ENCODE results near the gene MAP6.

MAP6 gene

GRCh38 chr11:75574698-75575602 lies 93.9 kb downstream of the MAP6 start:
- H3K27ac ChIP-seq (ENCODE audit: insufficient read depth in 1 of 2, low read depth in 1 of 2, low read length in 2 of 2, poor library complexity in 1 of 2, severe bottlenecking in 2 of 2): no peak overlapping the region
- H3K4me1 ChIP-seq (ENCODE audit: control extremely low read depth in 1 of 4, control insufficient read depth in 4 of 4, insufficient read depth in 4 of 4, low read length in 3 of 4): peaks cover 0 to 10% (median 8%) of the 10 kb centered on the region in 4 experiments
- peaks cover 3 to 35% (median 19%) of the 10 kb centered on the region in 4 experiments for H3K36me3 ChIP-seq (ENCODE audit: control insufficient read depth in 4 of 4, insufficient read depth in 4 of 4, low read length in 3 of 4)
- H3K27me3 ChIP-seq (replicated peaks in 2 of 5; ENCODE audit: control insufficient read depth in 4 of 5, insufficient read depth in 5 of 5, low read length in 4 of 5): no peaks in the 10 kb centered on the region
- no peak overlapping the region for H3K4me3 ChIP-seq (ENCODE audit: control insufficient read depth in 1 of 7, extremely low read depth in 1 of 7, insufficient read depth in 4 of 7, low read depth in 2 of 7, low read length in 6 of 7)
- WGBS (ENCODE audit: insufficient coverage): 90% methylated on average over 7 of the region's 12 CpGs
- POLR2A ChIA-PET: interaction anchor here (0.5 kb wide), 1 partner anchor 832 kb away, joined by 4 read pairs; no protein-coding TSS in a partner anchor
- CTCF ChIA-PET: interaction anchor here (0.7 to 3.2 kb wide), 10 partner anchors 8 to 187 kb away, joined by 3 to 13 read pairs (median 6); no protein-coding TSS in a partner anchor
- DNase-seq: no peak
- no peaks in the 10 kb centered on the region for H3K9me3 ChIP-seq (ENCODE audit: control extremely low read depth in 1 of 5, control insufficient read depth in 4 of 5, insufficient read depth in 2 of 5, low read depth in 1 of 5, low read length in 4 of 5)

GRCh38 chr11:75572744-75573143 lies 96.1 kb downstream of the MAP6 start:
- peaks cover 10 to 50% (median 32%) of the 10 kb centered on the region in 4 experiments for H3K36me3 ChIP-seq (ENCODE audit: control insufficient read depth in 4 of 4, insufficient read depth in 4 of 4, low read length in 3 of 4)
- H3K9me3 ChIP-seq (ENCODE audit: control extremely low read depth in 1 of 5, control insufficient read depth in 4 of 5, insufficient read depth in 2 of 5, low read depth in 1 of 5, low read length in 4 of 5): no peaks in the 10 kb centered on the region
- H3K4me1 ChIP-seq (ENCODE audit: control extremely low read depth in 1 of 4, control insufficient read depth in 4 of 4, insufficient read depth in 4 of 4, low read length in 3 of 4): peaks cover 0 to 10% (median 8%) of the 10 kb centered on the region in 4 experiments
- no peak overlapping the region for H3K27ac ChIP-seq (ENCODE audit: insufficient read depth in 1 of 2, low read depth in 1 of 2, low read length in 2 of 2, poor library complexity in 1 of 2, severe bottlenecking in 2 of 2)
- whole genome bisulfite sequencing (ENCODE audit: insufficient coverage): 95% methylated on average over 8 of the region's 8 CpGs
- DNase-seq: no peak
- POLR2A ChIA-PET: no interaction called here
- CTCF ChIA-PET: interaction anchor here (1.6 to 3.2 kb wide), 3 partner anchors 11 to 22 kb away, joined by 4 to 13 read pairs (median 7); partner anchors contain the start of gene SERPINH1
- H3K4me3 ChIP-seq (ENCODE audit: control insufficient read depth in 1 of 7, extremely low read depth in 1 of 7, insufficient read depth in 4 of 7, low read depth in 2 of 7, low read length in 6 of 7): no peak overlapping the region
- H3K27me3 ChIP-seq (replicated peaks in 2 of 5; ENCODE audit: control insufficient read depth in 4 of 5, insufficient read depth in 5 of 5, low read length in 4 of 5): no peaks in the 10 kb centered on the region

- H3K27ac ChIP-seq (ENCODE audit: insufficient read depth in 1 of 2, low read depth in 1 of 2, low read length in 2 of 2, poor library complexity in 1 of 2, severe bottlenecking in 2 of 2): no peak overlapping the region
- peaks cover 12 to 55% (median 35%) of the 10 kb centered on the region in 4 experiments for H3K36me3 ChIP-seq (ENCODE audit: control insufficient read depth in 4 of 4, insufficient read depth in 4 of 4, low read length in 3 of 4)
Observed at GRCh38 chr11:75571625-75572024, 97.2 kb downstream of the MAP6 start.

GRCh38 chr11:75570559-75571139 lies 98.2 kb downstream of the MAP6 start:
- Histone ChIP-seq H3K9me3 (ENCODE audit: control extremely low read depth in 1 of 5, control insufficient read depth in 4 of 5, insufficient read depth in 2 of 5, low read depth in 1 of 5, low read length in 4 of 5) (no peaks in the 10 kb centered on the region), H3K27me3 (replicated peaks in 2 of 5; ENCODE audit: control insufficient read depth in 4 of 5, insufficient read depth in 5 of 5, low read length in 4 of 5) (no peaks in the 10 kb centered on the region), H3K4me3 (ENCODE audit: control insufficient read depth in 1 of 7, extremely low read depth in 1 of 7, insufficient read depth in 4 of 7, low read depth in 2 of 7, low read length in 6 of 7) (no peak overlapping the region), H3K36me3 (ENCODE audit: control insufficient read depth in 4 of 4, insufficient read depth in 4 of 4, low read length in 3 of 4) (peaks cover 12 to 62% (median 37%) of the 10 kb centered on the region in 4 experiments), H3K4me1 (ENCODE audit: control extremely low read depth in 1 of 4, control insufficient read depth in 4 of 4, insufficient read depth in 4 of 4, low read length in 3 of 4) (peaks cover 0 to 6% (median 2%) of the 10 kb centered on the region in 4 experiments), H3K27ac (ENCODE audit: insufficient read depth in 1 of 2, low read depth in 1 of 2, low read length in 2 of 2, poor library complexity in 1 of 2, severe bottlenecking in 2 of 2) (no peak overlapping the region)
- POLR2A ChIA-PET: no interaction called here
- CTCF ChIA-PET: interaction anchor here (0.6 to 2.0 kb wide), 3 partner anchors 10 to 22 kb away, joined by 3 to 8 read pairs (median 8); no protein-coding TSS in a partner anchor
- 89% methylated on average over 4 of the region's 9 CpGs for WGBS (ENCODE audit: insufficient coverage)
- no peak for DNase-seq

More at GRCh38 chr11:75571625-75572024, 97.2 kb downstream of the MAP6 start:
- ChIA-PET CTCF (interaction anchor here (0.6 to 2.0 kb wide), 4 partner anchors 10 to 23 kb away, joined by 3 to 8 read pairs (median 8); partner anchors contain the start of gene SERPINH1), POLR2A (no interaction called here)
- Histone ChIP-seq H3K4me3 (ENCODE audit: control insufficient read depth in 1 of 7, extremely low read depth in 1 of 7, insufficient read depth in 4 of 7, low read depth in 2 of 7, low read length in 6 of 7) (no peak overlapping the region), H3K27me3 (replicated peaks in 2 of 5; ENCODE audit: control insufficient read depth in 4 of 5, insufficient read depth in 5 of 5, low read length in 4 of 5) (no peaks in the 10 kb centered on the region), H3K4me1 (ENCODE audit: control extremely low read depth in 1 of 4, control insufficient read depth in 4 of 4, insufficient read depth in 4 of 4, low read length in 3 of 4) (peaks cover 0 to 3% (median 2%) of the 10 kb centered on the region in 4 experiments), H3K9me3 (ENCODE audit: control extremely low read depth in 1 of 5, control insufficient read depth in 4 of 5, insufficient read depth in 2 of 5, low read depth in 1 of 5, low read length in 4 of 5) (no peaks in the 10 kb centered on the region)
- DNase-seq: no peak
- 99% methylated on average over 13 of the region's 14 CpGs for WGBS (ENCODE audit: insufficient coverage)

GRCh38 chr11:75568616-75569219 lies 100.1 kb downstream of the MAP6 start:
- Histone ChIP-seq H3K27ac (ENCODE audit: insufficient read depth in 1 of 2, low read depth in 1 of 2, low read length in 2 of 2, poor library complexity in 1 of 2, severe bottlenecking in 2 of 2) (no peak overlapping the region), H3K4me1 (ENCODE audit: control extremely low read depth in 1 of 4, control insufficient read depth in 4 of 4, insufficient read depth in 4 of 4, low read length in 3 of 4) (peaks cover 0 to 18% (median 9%) of the 10 kb centered on the region in 4 experiments), H3K9me3 (ENCODE audit: control extremely low read depth in 1 of 5, control insufficient read depth in 4 of 5, insufficient read depth in 2 of 5, low read depth in 1 of 5, low read length in 4 of 5) (no peaks in the 10 kb centered on the region), H3K27me3 (replicated peaks in 2 of 5; ENCODE audit: control insufficient read depth in 4 of 5, insufficient read depth in 5 of 5, low read length in 4 of 5) (no peaks in the 10 kb centered on the region), H3K36me3 (ENCODE audit: control insufficient read depth in 4 of 4, insufficient read depth in 4 of 4, low read length in 3 of 4) (peaks cover 12 to 62% (median 37%) of the 10 kb centered on the region in 4 experiments), H3K4me3 (ENCODE audit: control insufficient read depth in 1 of 7, extremely low read depth in 1 of 7, insufficient read depth in 4 of 7, low read depth in 2 of 7, low read length in 6 of 7) (no peak overlapping the region)
- ChIA-PET CTCF (interaction anchor here (1.2 to 3.0 kb wide), 4 partner anchors 8 to 22 kb away, joined by 3 to 13 read pairs (median 3); no protein-coding TSS in a partner anchor), POLR2A (no interaction called here)
- DNase-seq: no peak
- 97% methylated on average over 12 of the region's 14 CpGs for WGBS (ENCODE audit: insufficient coverage)

GRCh38 chr11:75567971-75568370 lies 100.9 kb downstream of the MAP6 start:
- CTCF ChIA-PET: interaction anchor here (0.7 to 3.0 kb wide), 5 partner anchors 9 to 21 kb away, joined by 3 to 13 read pairs (median 3); no protein-coding TSS in a partner anchor
- POLR2A ChIA-PET: no interaction called here
- Histone ChIP-seq H3K4me3 (ENCODE audit: control insufficient read depth in 1 of 7, extremely low read depth in 1 of 7, insufficient read depth in 4 of 7, low read depth in 2 of 7, low read length in 6 of 7) (no peak overlapping the region), H3K27me3 (replicated peaks in 2 of 5; ENCODE audit: control insufficient read depth in 4 of 5, insufficient read depth in 5 of 5, low read length in 4 of 5) (no peaks in the 10 kb centered on the region), H3K36me3 (ENCODE audit: control insufficient read depth in 4 of 4, insufficient read depth in 4 of 4, low read length in 3 of 4) (peaks cover 12 to 56% (median 36%) of the 10 kb centered on the region in 4 experiments), H3K9me3 (ENCODE audit: control extremely low read depth in 1 of 5, control insufficient read depth in 4 of 5, insufficient read depth in 2 of 5, low read depth in 1 of 5, low read length in 4 of 5) (no peaks in the 10 kb centered on the region), H3K27ac (ENCODE audit: insufficient read depth in 1 of 2, low read depth in 1 of 2, low read length in 2 of 2, poor library complexity in 1 of 2, severe bottlenecking in 2 of 2) (no peak overlapping the region), H3K4me1 (ENCODE audit: control extremely low read depth in 1 of 4, control insufficient read depth in 4 of 4, insufficient read depth in 4 of 4, low read length in 3 of 4) (peaks cover 0 to 25% (median 16%) of the 10 kb centered on the region in 4 experiments)
- WGBS (ENCODE audit: insufficient coverage): 96% methylated on average over 6 of the region's 6 CpGs
- no peak for DNase-seq

All from common myeloid progenitor, CD34-positive (primary cell).